ENCODE results near the gene GNAS. TPM values are rescaled to one million over a fixed set of nuclear protein-coding genes. Genes with fewer than 3 reads are reported as not detected.
A peak's percentile ranks its signal among the peaks of the same experiment; 100 is the strongest.

Gene GNAS
- total and polyA plus RNA-seq, 4 donors: 115 to 360 (median 277) TPM

- no peaks in the 10 kb centered on the region for H3K27me3 ChIP-seq (ENCODE audit: control insufficient read depth in 4 of 4, insufficient read depth in 4 of 4, low read length in 3 of 4)
- no peaks in the 10 kb centered on the region for H3K9me3 ChIP-seq (ENCODE audit: control insufficient read depth in 4 of 4, low read length in 3 of 4)
- H3K27ac ChIP-seq (ENCODE audit: low read depth in 1 of 2, low read length in 2 of 2): peak overlapping the region; percentile 93 to 97
- no peak for DNase-seq (ENCODE audit: low spot score)
- H3K4me3 ChIP-seq (ENCODE audit: low read depth in 1 of 3, low read length in 3 of 3): peak overlapping the region; percentile 76 to 99 (median 81)
- peaks cover 0 to 5% (median 1%) of the 10 kb centered on the region in 4 donors for H3K36me3 ChIP-seq (ENCODE audit: control insufficient read depth in 4 of 4, insufficient read depth in 3 of 4, low read depth in 1 of 4, low read length in 3 of 4)
- peak overlapping the region; percentile 49 to 74 for H3K9ac ChIP-seq (ENCODE audit: low read depth in 1 of 2, low read length in 2 of 2)
- TF ChIP-seq HNF4A (conservative IDR thresholded peaks at IDR 0.05): no peak
- TF ChIP-seq YY1 (IDR thresholded peaks at IDR 0.05): peak; percentile 67
- peaks cover 13 to 37% (median 28%) of the 10 kb centered on the region in 4 donors for H3K4me1 ChIP-seq (ENCODE audit: control insufficient read depth in 4 of 4, insufficient read depth in 4 of 4, low read length in 3 of 4)
- 3% methylated on average over 1 of the region's 1 CpG for WGBS
These were observed 40.4 kb downstream of the GNAS start for GRCh38 chr20:58892932-58893224.

GRCh38 chr20:58893355-58894120 lies 41.0 kb downstream of the GNAS start:
- Histone ChIP-seq H3K36me3 (ENCODE audit: control insufficient read depth in 4 of 4, insufficient read depth in 3 of 4, low read depth in 1 of 4, low read length in 3 of 4) (peaks cover 3 to 7% (median 4%) of the 10 kb centered on the region in 4 donors), H3K4me1 (ENCODE audit: control insufficient read depth in 4 of 4, insufficient read depth in 4 of 4, low read length in 3 of 4) (peaks cover 13 to 33% (median 27%) of the 10 kb centered on the region in 4 donors), H3K27me3 (ENCODE audit: control insufficient read depth in 4 of 4, insufficient read depth in 4 of 4, low read length in 3 of 4) (no peaks in the 10 kb centered on the region), H3K9me3 (ENCODE audit: control insufficient read depth in 4 of 4, low read length in 3 of 4) (no peaks in the 10 kb centered on the region), H3K27ac (ENCODE audit: low read depth in 1 of 2, low read length in 2 of 2) (no peak overlapping the region), H3K4me3 (ENCODE audit: low read depth in 1 of 3, low read length in 3 of 3) (no peak overlapping the region), H3K9ac (ENCODE audit: low read depth in 1 of 2, low read length in 2 of 2) (peak overlapping the region; percentile 49 to 55)
- TF ChIP-seq YY1 (IDR thresholded peaks at IDR 0.05) (peak; percentile 7), HNF4A (conservative IDR thresholded peaks at IDR 0.05) (no peak)
- DNase-seq (ENCODE audit: low spot score): no peak
- WGBS: 63% methylated on average over 5 of the region's 5 CpGs

GRCh38 chr20:58894652-58895447 lies 42.3 kb downstream of the GNAS start:
- no peak for DNase-seq (ENCODE audit: low spot score)
- TF ChIP-seq FOXA1 (IDR thresholded peaks at IDR 0.05) (no peak), GABPA (IDR thresholded peaks at IDR 0.05 in 1 of 2, conservative IDR thresholded peaks at IDR 0.05 in 1 of 2) (no peak), YY1 (IDR thresholded peaks at IDR 0.05) (no peak)
- H3K9me3 ChIP-seq (ENCODE audit: control insufficient read depth in 4 of 4, low read length in 3 of 4): no peaks in the 10 kb centered on the region
- peaks cover 5 to 11% (median 9%) of the 10 kb centered on the region in 4 donors for H3K36me3 ChIP-seq (ENCODE audit: control insufficient read depth in 4 of 4, insufficient read depth in 3 of 4, low read depth in 1 of 4, low read length in 3 of 4)
- H3K4me3 ChIP-seq (ENCODE audit: low read depth in 1 of 3, low read length in 3 of 3): no peak overlapping the region
- H3K4me1 ChIP-seq (ENCODE audit: control insufficient read depth in 4 of 4, insufficient read depth in 4 of 4, low read length in 3 of 4): peaks cover 13 to 33% (median 27%) of the 10 kb centered on the region in 4 donors
- no peak overlapping the region for H3K27ac ChIP-seq (ENCODE audit: low read depth in 1 of 2, low read length in 2 of 2)
- 48% methylated on average over 5 of the region's 5 CpGs for WGBS
- no peak overlapping the region for H3K9ac ChIP-seq (ENCODE audit: low read depth in 1 of 2, low read length in 2 of 2)
- no peaks in the 10 kb centered on the region for H3K27me3 ChIP-seq (ENCODE audit: control insufficient read depth in 4 of 4, insufficient read depth in 4 of 4, low read length in 3 of 4)

GRCh38 chr20:58895448-58896180 lies 43.1 kb downstream of the GNAS start:
- no peak for DNase-seq (ENCODE audit: low spot score)
- Histone ChIP-seq H3K36me3 (ENCODE audit: control insufficient read depth in 4 of 4, insufficient read depth in 3 of 4, low read depth in 1 of 4, low read length in 3 of 4) (peaks cover 6 to 11% (median 9%) of the 10 kb centered on the region in 4 donors), H3K9me3 (ENCODE audit: control insufficient read depth in 4 of 4, low read length in 3 of 4) (no peaks in the 10 kb centered on the region), H3K4me1 (ENCODE audit: control insufficient read depth in 4 of 4, insufficient read depth in 4 of 4, low read length in 3 of 4) (peaks cover 7 to 26% (median 24%) of the 10 kb centered on the region in 4 donors), H3K9ac (ENCODE audit: low read depth in 1 of 2, low read length in 2 of 2) (no peak overlapping the region), H3K4me3 (ENCODE audit: low read depth in 1 of 3, low read length in 3 of 3) (no peak overlapping the region), H3K27me3 (ENCODE audit: control insufficient read depth in 4 of 4, insufficient read depth in 4 of 4, low read length in 3 of 4) (no peaks in the 10 kb centered on the region), H3K27ac (ENCODE audit: low read depth in 1 of 2, low read length in 2 of 2) (no peak overlapping the region)
- WGBS: 72% methylated on average over 13 of the region's 13 CpGs
- TF ChIP-seq YY1 (IDR thresholded peaks at IDR 0.05) (no peak), ZBTB33 (IDR thresholded peaks at IDR 0.05) (no peak), EGR1 (IDR thresholded peaks at IDR 0.05; ENCODE audit: low read depth in 2 of 2) (no peak), FOXA2 (IDR thresholded peaks at IDR 0.05) (no peak), HNF4A (conservative IDR thresholded peaks at IDR 0.05) (no peak), CTCF (IDR thresholded peaks at IDR 0.05; ENCODE audit: low read depth, low read length, missing input control) (no peak), SP1 (IDR thresholded peaks at IDR 0.05) (no peak), RAD21 (IDR thresholded peaks at IDR 0.05) (no peak), REST (IDR thresholded peaks at IDR 0.05) (no peak), GABPA (IDR thresholded peaks at IDR 0.05 in 1 of 2, conservative IDR thresholded peaks at IDR 0.05 in 1 of 2) (no peak)

All from liver (tissue), 9 donors.